K562 (cell line): ENCODE data around the gene USP43. TPM values are rescaled to one million over a fixed set of nuclear protein-coding genes. Genes with fewer than 3 reads are reported as not detected.

ENCODE experiments used
- ATAC-seq: fragments of 200-7000 bp; cut with Tn5 transposase; 3 replicates; pipeline ENCODE4 v1.9.1; 2020; ENCODE audit warnings: moderate library complexity
- BruUV-seq: library from RNA; stranded (reverse); fragments of 400-500 nt; replicated peaks from 2 replicates; lab custom pipeline; 2021; lab: Mats Ljungman, UMichigan
- CTCF ChIA-PET: fragments of 300-600 bp; formaldehyde crosslinking; extraction: SDS; loops from one replicate; lab custom pipeline; 2021; ENCODE audit warnings: low intra/inter-chr PET ratio; lab: Yijun Ruan, JAX
- POLR2A ChIA-PET: fragments of 300-600, 350-650 bp; sonication (Branson Sonifier 250); formaldehyde crosslinking; extraction: SDS; loops from one replicate; lab custom pipeline; 2021; ENCODE audit warnings: antibody characterized with exemption, inconsistent platforms; lab: Yijun Ruan, JAX
- DNase-seq, 4 experiments: peaks; one replicate each; pipeline versions ENCODE4 v3.0.0 to v3.0.0-alpha.2; 2011 to 2018; ENCODE audit warnings: low spot score in 3 of 4, mixed read lengths in 3 of 4; ENCODE audit errors: extremely low read depth in 1 of 4
- FAIRE-seq: peaks from 2 replicates; lab custom pipeline; 2011; peaks lifted over from hg19 to GRCh38; lab: Jason Lieb, UNC
- H2AFZ ChIP-seq: 2 replicates; pipeline ENCODE4 v1.6.0; 2011; ENCODE audit warnings: low read depth, low read length, control low read depth, inconsistent platforms
- H3K27ac ChIP-seq: fragments of 200-600 bp; 3 replicates; pipeline ENCODE4 v1.8.0; 2011; ENCODE audit warnings: low read depth, mild to moderate bottlenecking, control low read depth, inconsistent platforms, low read length, moderate library complexity, mixed read lengths; ENCODE audit errors: extremely low read depth
- H3K27me3 ChIP-seq, 2 experiments: fragments of 300-600 bp in 1 of 2; 2 replicates in 1 of 2; 3 replicates in 1 of 2; pipeline versions ENCODE4 v1.6.0 to v1.8.0; 2011; ENCODE audit warnings: inconsistent platforms in 2 of 2, low read length in 2 of 2, mild to moderate bottlenecking in 1 of 2, mixed read lengths in 1 of 2, moderate library complexity in 1 of 2; ENCODE audit not compliant: control insufficient read depth in 2 of 2, insufficient read depth in 2 of 2
- H3K36me3 ChIP-seq: fragments of 300-600 bp; 3 replicates; pipeline ENCODE4 v1.8.0; 2011; ENCODE audit warnings: mild to moderate bottlenecking, low read length, inconsistent platforms; ENCODE audit not compliant: control insufficient read depth, insufficient read depth
- H3K4me1 ChIP-seq, 2 experiments: fragments of 200-600 bp in 1 of 2; replicated peaks in 1 of 2; 2 replicates in 1 of 2; 3 replicates in 1 of 2; pipeline versions ENCODE4 v1.5.1 to v1.8.0; 2011; ENCODE audit warnings: inconsistent platforms in 2 of 2, low read length in 2 of 2, mild to moderate bottlenecking in 1 of 2, mixed read lengths in 1 of 2, moderate library complexity in 1 of 2; ENCODE audit not compliant: control insufficient read depth in 2 of 2, insufficient read depth in 2 of 2
- H3K4me2 ChIP-seq: 2 replicates; pipeline ENCODE4 v1.6.1; 2011; ENCODE audit warnings: low read length, control low read depth, inconsistent platforms, mixed read lengths; ENCODE audit not compliant: insufficient read depth
- H3K4me3 ChIP-seq: fragments of 200-600 bp; sonication (generic), shearing (Covaris generic); 2 replicates; pipeline ENCODE4 v1.5.1; 2016; ENCODE audit warnings: control low read depth, inconsistent platforms
- H3K79me2 ChIP-seq: fragments of 200-600 bp; 3 replicates; pipeline ENCODE4 v1.8.0; 2011; ENCODE audit warnings: low read length, inconsistent platforms; ENCODE audit not compliant: control insufficient read depth, insufficient read depth
- H3K9ac ChIP-seq, 2 experiments: 2 replicates each; pipeline versions ENCODE4 v1.6.0 to v1.6.1; 2011; ENCODE audit warnings: low read depth in 2 of 2, low read length in 2 of 2, control low read depth in 1 of 2, inconsistent platforms in 1 of 2, mild to moderate bottlenecking in 1 of 2, mixed read lengths in 1 of 2; ENCODE audit not compliant: insufficient read depth in 1 of 2
- H3K9me1 ChIP-seq: one replicate; pipeline ENCODE4 v1.6.0; 2011; ENCODE audit warnings: inconsistent platforms, mild to moderate bottlenecking, low read length, moderate library complexity; ENCODE audit not compliant: control insufficient read depth, insufficient read depth
- H3K9me3 ChIP-seq: replicated peaks from 2 replicates; pipeline ENCODE4 v1.5.1; 2011; ENCODE audit warnings: low read depth, low read length, inconsistent platforms; ENCODE audit not compliant: control insufficient read depth, insufficient read depth
- H4K20me1 ChIP-seq: replicated peaks from 2 replicates; pipeline ENCODE4 v1.6.1; 2011; ENCODE audit warnings: low read length, inconsistent platforms, mixed read lengths; ENCODE audit not compliant: control insufficient read depth, insufficient read depth
- BACH1 ChIP-seq: fragments of 200-800 bp; sonication (Bioruptor generic); IDR thresholded peaks from 2 replicates; pipeline ENCODE4 v1.6.1; 2016; ENCODE audit warnings: missing genetic modification characterization, missing compliant biosample characterization
- BRCA1 ChIP-seq, 2 experiments: fragments of 450-650 bp in 1 of 2; sonication (generic) in 1 of 2; formaldehyde crosslinking in 1 of 2; IDR thresholded peaks; 2 replicates each; pipeline versions ENCODE4 v1.5.0 to v1.6.1; 2017 to 2020; ENCODE audit warnings: mild to moderate bottlenecking in 1 of 2, missing genetic modification reagents in 1 of 2
- CXXC5 ChIP-seq: fragments of 250-450 bp; sonication (Bioruptor Pico); IDR thresholded peaks from 2 replicates; pipeline ENCODE4 v1.8.0; 2022; ENCODE audit warnings: inconsistent platforms, mild to moderate bottlenecking, moderate library complexity
- ELK3 ChIP-seq: fragments of 450-650 bp; formaldehyde crosslinking; IDR thresholded peaks from 2 replicates; pipeline ENCODE4 v1.4.0; 2020; ENCODE audit warnings: mild to moderate bottlenecking
- L3MBTL2 ChIP-seq: fragments of 450-650 bp; IDR thresholded peaks from 2 replicates; pipeline ENCODE4 v1.6.1; 2016; ENCODE audit warnings: mild to moderate bottlenecking, moderate library complexity
- NR2C2 ChIP-seq, 2 experiments: fragments of 200-800 bp in 1 of 2; sonication (Bioruptor generic) in 1 of 2; sonication (generic) in 1 of 2; formaldehyde crosslinking in 1 of 2; IDR thresholded peaks; 2 replicates each; pipeline versions ENCODE4 v1.6.1 to v1.8.0; 2016 to 2022; ENCODE audit warnings: mild to moderate bottlenecking in 1 of 2, missing compliant biosample characterization in 1 of 2, missing genetic modification characterization in 1 of 2, missing genetic modification reagents in 1 of 2
- U2AF1 ChIP-seq: fragments of 200-400 bp; formaldehyde crosslinking; optimal IDR thresholded peaks from 2 replicates; pipeline ENCODE3; 2017; ENCODE audit warnings: mild to moderate bottlenecking, low read depth, low read length, moderate library complexity
- ZBTB1 ChIP-seq: sonication (generic); formaldehyde crosslinking; IDR thresholded peaks from 2 replicates; pipeline ENCODE4 v1.8.1; 2023; ENCODE audit warnings: missing genetic modification reagents, low read depth, mild to moderate bottlenecking, borderline replicate concordance
- ZNF133 ChIP-seq: fragments of 250-450 bp; sonication (Bioruptor Pico); IDR thresholded peaks from 2 replicates; pipeline ENCODE4 v1.4.0; 2020; ENCODE audit warnings: mild to moderate bottlenecking
- ZNF23 ChIP-seq: fragments of 250-450 bp; sonication (Bioruptor Pico); IDR thresholded peaks from 2 replicates; pipeline ENCODE4 v1.4.0; 2020; ENCODE audit warnings: mild to moderate bottlenecking
- WGBS: fragments of 100-300 bp; shearing (Covaris generic); methylation state at CpG from one replicate; pipeline ENCODE4 v1.1.6; 2016; ENCODE audit warnings: low coverage, mixed read lengths; ENCODE audit not compliant: insufficient coverage; ENCODE audit errors: missing lambda C conversion rate; 5-methylcytosine and 5-hydroxymethylcytosine counted together
- in situ Hi-C: fragments of 300-500 bp; cut with MboI; formaldehyde crosslinking; loops from 4 replicates; pipeline ENCODE4 v1.15.0; 2018; ENCODE audit warnings: inconsistent platforms, mixed read lengths
- intact Hi-C: fragments of 100-400 bp; cut with micrococcal nuclease; formaldehyde crosslinking; loops from 2 replicates; pipeline ENCODE4 v1.14.2; 2022
- polyA plus RNA-seq, 8 experiments: library from polyadenylated mRNA; depleted of rRNA in 4 of 8; stranded (reverse) in 5 of 8; unstranded in 3 of 8; fragments of >200 nt; fragmentation: Nextera tagmentation in 2 of 8; fragmentation: Illumina TruSeq in 1 of 8; extraction: Ambion mirVana in 2 of 8; extraction: Trizol in 1 of 8; gene quantifications; 2 replicates each; pipeline versions ENCODE4 v1.2.1 to v1.2.3, GENCODE V29; 2011 to 2014; ENCODE audit warnings: inconsistent platforms in 1 of 8, missing spikeins in 1 of 8
- total RNA-seq, 7 experiments: library from RNA; depleted of rRNA in 6 of 7; stranded (reverse); fragments of >200 nt in 6 of 7; fragmentation: Illumina TruSeq in 2 of 7; extraction: Trizol in 2 of 7; gene quantifications; 2 replicates each; pipeline versions ENCODE4 v1.2.1 to v1.2.3, GENCODE V29; 2011 to 2021; ENCODE audit warnings: low replicate concordance in 1 of 7

USP43 gene
- total and polyA plus RNA-seq, 9 of the 15 experiments (the other 6 are each of a cell fraction or from before 2014, with no cell fraction given): 0.01 to 0.18 (median 0.06) TPM; not detected in 1

DNA sequence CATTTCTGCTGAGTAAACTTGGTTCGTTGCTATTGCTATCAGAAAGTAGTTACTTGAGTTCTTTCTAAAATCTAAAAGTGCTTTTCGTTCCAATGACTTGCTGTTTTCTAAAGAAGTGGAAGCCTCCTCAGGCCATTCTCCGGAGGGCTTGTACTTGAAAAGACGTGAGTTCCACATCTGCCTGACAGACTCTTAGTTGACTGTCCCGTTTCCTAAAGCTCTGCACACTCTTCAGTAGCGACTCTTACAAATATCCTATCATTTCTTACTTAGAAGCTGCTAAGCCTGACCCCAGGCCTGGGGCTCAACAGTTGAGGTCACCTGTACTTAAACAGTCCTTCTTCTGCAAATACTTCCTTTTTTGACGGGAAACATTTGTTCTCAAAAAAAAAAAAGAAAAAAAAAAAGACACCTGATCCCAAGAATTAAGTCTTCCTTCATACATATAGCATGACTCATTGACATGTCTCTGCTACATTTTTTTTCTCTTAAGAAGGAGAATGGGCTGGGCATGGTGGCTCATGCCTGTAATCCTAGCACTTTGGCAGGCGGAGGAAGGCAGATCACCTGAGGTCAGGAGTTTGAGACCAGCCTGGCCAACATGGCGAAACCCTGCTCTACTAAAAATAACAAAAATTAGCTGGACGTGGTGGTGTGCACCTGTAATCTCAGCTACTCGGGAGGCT, 84.6 kb downstream of the USP43 start:
- H3K79me2 ChIP-seq: no peaks in the 10 kb centered on the region
- intact Hi-C loops: no loop called here
- ATAC-seq (no peak), FAIRE-seq (no peak), DNase-seq (no peak)
- BruUV-seq: no TSS peak
- H3K27ac ChIP-seq: no peak overlapping the region
- no peaks in the 10 kb centered on the region for H3K4me1 ChIP-seq
- in situ Hi-C loops: no loop called here
- H3K9me1 ChIP-seq: no peaks in the 10 kb centered on the region
- no peak for TF ChIP-seq ZNF133 (CRISPR knock-in tag)
- TF ChIP-seq U2AF1: no peak
- TF ChIP-seq CXXC5: no peak
- no peak for TF ChIP-seq ZNF23 (CRISPR knock-in tag)
- TF ChIP-seq BRCA1 (IDR thresholded peaks at IDR 0.05): no peak
- TF ChIP-seq BRCA1 (CRISPR knock-in tag; IDR thresholded peaks at IDR 0.05): no peak
- no peak for TF ChIP-seq ZBTB1
- no peak overlapping the region for H3K4me2 ChIP-seq
- ChIA-PET POLR2A (no interaction called here), CTCF (interaction anchor here (1.4 kb wide), 1 partner anchor 38 kb away, joined by 4 read pairs; no protein-coding TSS in a partner anchor)
- H3K9me3 ChIP-seq: no peaks in the 10 kb centered on the region
- H3K27me3 ChIP-seq: no peaks in the 10 kb centered on the region; a peak in 1 of 5 replicates
- H2AFZ ChIP-seq: no peak overlapping the region
- WGBS: 3% methylated on average over 9 of the region's 11 CpGs
- H3K4me3 ChIP-seq: no peak overlapping the region
- no peak overlapping the region for H3K9ac ChIP-seq
- no peaks in the 10 kb centered on the region for H3K36me3 ChIP-seq
- H4K20me1 ChIP-seq: no peaks in the 10 kb centered on the region

GRCh38 chr17:9750524-9750923, 105.2 kb downstream of the USP43 start:
- no peak for DNase-seq
- Histone ChIP-seq H2AFZ (no peak overlapping the region), H3K4me2 (no peak overlapping the region), H3K9ac (no peak overlapping the region), H3K9me1 (no peaks in the 10 kb centered on the region), H3K9me3 (no peaks in the 10 kb centered on the region), H3K79me2 (no peaks in the 10 kb centered on the region), H3K4me1 (no peaks in the 10 kb centered on the region), H3K27ac (no peak overlapping the region), H4K20me1 (no peaks in the 10 kb centered on the region), H3K27me3 (no peaks in the 10 kb centered on the region), H3K4me3 (no peak overlapping the region), H3K36me3 (no peaks in the 10 kb centered on the region)
- no peak for FAIRE-seq
- intact Hi-C loops: no loop called here
- 0% methylated on average over 4 of the region's 9 CpGs for WGBS
- BruUV-seq: no TSS peak
- in situ Hi-C loops: no loop called here
- ChIA-PET CTCF (no interaction called here), POLR2A (no interaction called here)
- no peak for ATAC-seq
- no peak for TF ChIP-seq BACH1 (tag)
- no peak for TF ChIP-seq L3MBTL2
- TF ChIP-seq ELK3 (CRISPR knock-in tag): no peak
- no peak for TF ChIP-seq NR2C2 (CRISPR knock-in tag; IDR thresholded peaks at IDR 0.05)
- TF ChIP-seq NR2C2 (tag; IDR thresholded peaks at IDR 0.05): no peak
